Thyroid gland (tissue), 4 donors: ENCODE data around the gene VWCE.

ENCODE experiments used
- CTCF ChIP-seq, 6 experiments: fragments of 200-600 bp in 3 of 6; fragments of 450-650 bp in 3 of 6; sonication (generic) in 3 of 6; IDR thresholded peaks; one replicate each; pipeline ENCODE4 v1.5.1; 2016 to 2019; ENCODE audit warnings: antibody characterized with exemption in 6 of 6, mild to moderate bottlenecking in 2 of 6, inconsistent platforms in 1 of 6, moderate library complexity in 1 of 6
- POLR2A ChIP-seq, 2 donors: fragments of 450-650 bp; IDR thresholded peaks; one replicate each; pipeline ENCODE4 v1.6.1; 2017; ENCODE audit warnings: antibody characterized with exemption in 2 of 2, mild to moderate bottlenecking in 2 of 2, moderate library complexity in 1 of 2

GRCh38 chr11:61315260-61315659, 20.1 kb upstream of the VWCE start:
- no peak for TF ChIP-seq POLR2A (IDR thresholded peaks at IDR 0.05)
- no peak for TF ChIP-seq CTCF (IDR thresholded peaks at IDR 0.05)
